IMR-90 (cell line): ENCODE data around the gene AGAP1. TPM values are rescaled to one million over a fixed set of nuclear protein-coding genes. Genes with fewer than 3 reads are reported as not detected.

ENCODE experiments used
- ATAC-seq: fragments of 200-7000 bp; cut with Tn5 transposase; 2 replicates; pipeline ENCODE4 v1.9.1; 2020; ENCODE audit warnings: low read depth, mild to moderate bottlenecking, moderate library complexity
- BruUV-seq: library from RNA; stranded (reverse); fragments of 400-500 nt; replicated peaks from 2 replicates; lab custom pipeline; 2021; lab: Mats Ljungman, UMichigan
- CTCF ChIA-PET: fragments of 300-600 bp; formaldehyde crosslinking; extraction: SDS; loops from one replicate; lab custom pipeline; 2021; ENCODE audit warnings: antibody characterized with exemption; lab: Yijun Ruan, JAX
- POLR2A ChIA-PET: fragments of 300-600 bp; sonication (Branson Sonifier 250); formaldehyde crosslinking; loops from one replicate; lab custom pipeline; 2022; ENCODE audit warnings: antibody characterized with exemption; ENCODE audit not compliant: unreplicated experiment; lab: Charles Lee
- DNase-seq: peaks from one replicate; pipeline ENCODE4 v3.0.0; 2013
- H2AFZ ChIP-seq: replicated peaks from 2 replicates; pipeline ENCODE3; 2013; ENCODE audit warnings: low read length, mild to moderate bottlenecking; ENCODE audit not compliant: poor library complexity
- H2AK5ac ChIP-seq: 2 replicates; pipeline ENCODE4 v1.6.1; 2013; ENCODE audit warnings: low read depth, low read length, inconsistent platforms
- H2AK9ac ChIP-seq: replicated peaks from 2 replicates; pipeline ENCODE3; 2013; ENCODE audit warnings: mild to moderate bottlenecking, low read depth, low read length, moderate library complexity; ENCODE audit not compliant: poor library complexity
- H2BK120ac ChIP-seq: 2 replicates; pipeline ENCODE4 v1.6.1; 2013; ENCODE audit warnings: low read depth, low read length, inconsistent platforms
- H2BK15ac ChIP-seq: 3 replicates; pipeline ENCODE4 v1.6.1; 2013; ENCODE audit warnings: low read depth, low read length, inconsistent platforms
- H2BK20ac ChIP-seq: 2 replicates; pipeline ENCODE4 v1.6.1; 2013; ENCODE audit warnings: low read depth, mild to moderate bottlenecking, inconsistent platforms, low read length, moderate library complexity
- H2BK5ac ChIP-seq: 2 replicates; pipeline ENCODE4 v1.6.1; 2013; ENCODE audit warnings: mild to moderate bottlenecking, low read depth, low read length, inconsistent platforms; ENCODE audit not compliant: poor library complexity, severe bottlenecking
- H3K14ac ChIP-seq: replicated peaks from 2 replicates; pipeline ENCODE4 v1.6.1; 2013; ENCODE audit warnings: low read depth, low read length, inconsistent platforms
- H3K18ac ChIP-seq: 2 replicates; pipeline ENCODE4 v1.6.1; 2013; ENCODE audit warnings: low read depth, low read length, control low read depth
- H3K23ac ChIP-seq: 2 replicates; pipeline ENCODE4 v1.6.1; 2013; ENCODE audit warnings: low read depth, low read length, inconsistent platforms
- H3K27ac ChIP-seq: 2 replicates; pipeline ENCODE4 v1.5.1; 2013; ENCODE audit warnings: mild to moderate bottlenecking, control low read depth, low read length; ENCODE audit not compliant: insufficient read depth
- H3K27me3 ChIP-seq: 2 replicates; pipeline ENCODE4 v1.6.1; 2013; ENCODE audit warnings: low read length; ENCODE audit not compliant: control insufficient read depth, insufficient read depth
- H3K36me3 ChIP-seq: 2 replicates; pipeline ENCODE4 v1.6.1; 2013; ENCODE audit warnings: low read length, mixed read lengths; ENCODE audit not compliant: control insufficient read depth, insufficient read depth
- H3K4ac ChIP-seq: 2 replicates; pipeline ENCODE4 v1.6.1; 2013; ENCODE audit warnings: low read depth, low read length, inconsistent platforms
- H3K4me1 ChIP-seq: 2 replicates; pipeline ENCODE4 v1.6.1; 2013; ENCODE audit warnings: low read length, mixed read lengths; ENCODE audit not compliant: control insufficient read depth, insufficient read depth
- H3K4me2 ChIP-seq: 2 replicates; pipeline ENCODE4 v1.6.1; 2013; ENCODE audit warnings: low read depth, mild to moderate bottlenecking, control low read depth, low read length, moderate library complexity
- H3K4me3 ChIP-seq: 2 replicates; pipeline ENCODE4 v1.5.1; 2013; ENCODE audit warnings: low read depth, mild to moderate bottlenecking, control low read depth, low read length, moderate library complexity; ENCODE audit not compliant: insufficient read depth
- H3K56ac ChIP-seq: 2 replicates; pipeline ENCODE4 v1.6.1; 2013; ENCODE audit warnings: low read length, inconsistent platforms; ENCODE audit not compliant: insufficient read depth; ENCODE audit errors: extremely low read depth
- H3K79me1 ChIP-seq, 2 experiments: 2 replicates each; pipeline ENCODE4 v1.6.1; 2013; ENCODE audit warnings: low read length in 2 of 2, inconsistent platforms in 1 of 2, low read depth in 1 of 2
- H3K9ac ChIP-seq: 2 replicates; pipeline ENCODE4 v1.6.1; 2013; ENCODE audit warnings: low read depth, low read length, control low read depth
- H3K9me1 ChIP-seq: 2 replicates; pipeline ENCODE4 v1.6.1; 2013; ENCODE audit warnings: low read length, inconsistent platforms; ENCODE audit not compliant: insufficient read depth
- H3K9me3 ChIP-seq: 2 replicates; pipeline ENCODE4 v1.6.1; 2013; ENCODE audit warnings: low read length; ENCODE audit not compliant: control insufficient read depth, insufficient read depth
- H4K20me1 ChIP-seq: 2 replicates; pipeline ENCODE4 v1.6.1; 2013; ENCODE audit warnings: low read length, inconsistent platforms; ENCODE audit not compliant: insufficient read depth
- H4K5ac ChIP-seq: 2 replicates; pipeline ENCODE4 v1.6.1; 2013; ENCODE audit warnings: mild to moderate bottlenecking, low read depth, low read length, control low read depth
- H4K8ac ChIP-seq, 2 experiments: 2 replicates each; pipeline ENCODE4 v1.6.1; 2013; ENCODE audit warnings: low read depth in 2 of 2, low read length in 2 of 2, control low read depth in 1 of 2, inconsistent platforms in 1 of 2
- H4K91ac ChIP-seq: 2 replicates; pipeline ENCODE4 v1.6.1; 2013; ENCODE audit warnings: low read depth, low read length, inconsistent platforms; ENCODE audit not compliant: insufficient read depth
- RCOR1 ChIP-seq: IDR thresholded peaks from 2 replicates; pipeline ENCODE4 v1.6.1; 2012; ENCODE audit warnings: mild to moderate bottlenecking, low read length, improper control_type of control experiment; ENCODE audit not compliant: insufficient replicate concordance
- WGBS, 2 experiments: methylation state at CpG; one replicate each; pipeline versions ENCODE4 v1.1.5 to v1.1.7; 2013; ENCODE audit warnings: missing lambda C conversion rate in 2 of 2; ENCODE audit not compliant: insufficient read length in 1 of 2; ENCODE audit errors: extremely low coverage in 2 of 2; 5-methylcytosine and 5-hydroxymethylcytosine counted together
- dilution Hi-C: fragments of 300-500 bp; cut with HindIII; formaldehyde crosslinking; loops from one replicate; pipeline ENCODE4 v1.14.3; 2018; ENCODE audit warnings: low sequenced_read_pairs; ENCODE audit not compliant: unreplicated experiment
- in situ Hi-C: fragments of 300-500 bp; cut with MboI; formaldehyde crosslinking; loops from 3 replicates; pipeline ENCODE4 v1.14.3; 2019; ENCODE audit warnings: low sequenced_read_pairs, inconsistent platforms, mixed read lengths
- intact Hi-C: fragments of 100-400 bp; cut with micrococcal nuclease; formaldehyde crosslinking; loops from 2 replicates; pipeline ENCODE4 v1.10.0; 2022
- polyA plus RNA-seq, 3 experiments: library from polyadenylated mRNA; depleted of rRNA; stranded (reverse); fragments of >200 nt; gene quantifications; 2 replicates each; pipeline ENCODE4 v1.2.3, GENCODE V29; 2012; ENCODE audit warnings: low replicate concordance in 1 of 3
- total RNA-seq: library from RNA; depleted of rRNA; stranded (reverse); fragments of >200 nt; gene quantifications from 2 replicates; pipeline ENCODE4 v1.2.3, GENCODE V29; 2012
- TF ChIP-seq, protein P1 (sequence below): fragments of 150-350 bp; IDR thresholded peaks from 2 replicates; pipeline ENCODE4 v1.6.1; 2016; ENCODE audit warnings: low read depth, mild to moderate bottlenecking, low read length, moderate library complexity, borderline replicate concordance

Gene AGAP1
- total and polyA plus RNA-seq, 2 of the 4 experiments (the other 2 are of a cell fraction), result 15.1 to 16.4 TPM

DNA sequence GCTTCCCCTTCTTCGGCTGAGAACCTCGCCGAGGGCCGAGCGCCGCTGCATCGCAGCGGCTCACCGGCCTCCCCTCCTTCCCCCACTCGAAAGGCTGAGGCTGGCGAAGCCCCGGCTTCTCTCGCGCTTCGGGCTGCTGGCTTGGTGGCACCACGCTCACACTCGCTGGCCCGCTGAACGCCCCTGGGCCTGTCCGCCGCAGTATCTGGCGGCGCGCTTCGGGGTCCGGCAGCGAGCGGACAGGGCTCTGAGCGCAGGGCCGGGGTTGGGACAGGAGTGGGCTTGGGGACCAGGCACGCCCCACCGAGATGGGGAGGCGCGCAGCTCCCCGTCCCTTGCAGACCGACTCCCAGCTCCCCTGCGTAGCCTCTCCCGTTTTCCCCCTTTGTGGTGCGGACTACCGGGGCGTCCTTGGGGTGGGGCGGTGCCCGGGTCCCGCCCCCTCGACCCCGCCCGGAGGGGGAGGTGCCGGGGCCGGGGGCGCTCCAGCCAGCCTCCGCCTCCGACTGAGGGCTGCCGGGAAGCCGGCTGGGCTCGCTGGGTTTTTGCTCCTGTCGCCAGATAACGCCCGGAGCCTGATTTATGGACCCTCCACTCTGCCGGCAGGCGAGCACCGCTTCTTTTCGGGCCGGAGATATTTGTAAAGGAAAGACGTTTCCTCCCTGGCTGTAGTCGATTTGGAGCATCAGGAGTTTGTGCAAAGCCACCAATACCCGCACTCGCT lies 670.5 kb downstream of the AGAP1 start:
- no TSS peak for BruUV-seq
- no peak overlapping the region for H4K91ac ChIP-seq
- no peak overlapping the region for H4K8ac ChIP-seq
- H2BK15ac ChIP-seq, result no peak overlapping the region
- H3K18ac ChIP-seq, result no peak overlapping the region
- peak overlapping the region; percentile 55; the same call in 1 of the 2 replicates for H3K4me2 ChIP-seq
- ATAC-seq (peak; percentile 7; the same call in 1 of the 2 replicates), DNase-seq (no peak)
- H2BK5ac ChIP-seq, result no peak overlapping the region
- H3K56ac ChIP-seq, result no peak overlapping the region
- H3K27ac ChIP-seq, result no peak overlapping the region
- no peak overlapping the region for H2BK20ac ChIP-seq
- no peak overlapping the region for H2AK9ac ChIP-seq
- H3K27me3 ChIP-seq, result peaks cover 99% of the 10 kb centered on the region
- no peaks in the 10 kb centered on the region; the same call in 1 of the 2 replicates for H3K9me1 ChIP-seq
- ChIA-PET POLR2A (no interaction called here), CTCF (interaction anchor here (0.7 kb wide), 1 partner anchor 721 kb away, joined by 3 read pairs; no protein-coding TSS in a partner anchor)
- H2AFZ ChIP-seq, result peak overlapping the region; percentile 75
- TF ChIP-seq, protein P1, sequence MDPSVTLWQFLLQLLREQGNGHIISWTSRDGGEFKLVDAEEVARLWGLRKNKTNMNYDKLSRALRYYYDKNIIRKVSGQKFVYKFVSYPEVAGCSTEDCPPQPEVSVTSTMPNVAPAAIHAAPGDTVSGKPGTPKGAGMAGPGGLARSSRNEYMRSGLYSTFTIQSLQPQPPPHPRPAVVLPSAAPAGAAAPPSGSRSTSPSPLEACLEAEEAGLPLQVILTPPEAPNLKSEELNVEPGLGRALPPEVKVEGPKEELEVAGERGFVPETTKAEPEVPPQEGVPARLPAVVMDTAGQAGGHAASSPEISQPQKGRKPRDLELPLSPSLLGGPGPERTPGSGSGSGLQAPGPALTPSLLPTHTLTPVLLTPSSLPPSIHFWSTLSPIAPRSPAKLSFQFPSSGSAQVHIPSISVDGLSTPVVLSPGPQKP, result no peak
- no peak for TF ChIP-seq RCOR1
- H4K20me1 ChIP-seq, result no peaks in the 10 kb centered on the region; the same call in none of the 2 replicates
- H4K5ac ChIP-seq, result no peak overlapping the region
- H3K79me1 ChIP-seq, result no peaks in the 10 kb centered on the region
- no peaks in the 10 kb centered on the region for H3K36me3 ChIP-seq
- H3K4me3 ChIP-seq, result peak overlapping the region; percentile 18; the same call in 1 of the 2 replicates
- peaks cover 2% of the 10 kb centered on the region; the same call in 1 of the 2 replicates for H3K4me1 ChIP-seq
- H3K9me3 ChIP-seq, result peaks cover 11% of the 10 kb centered on the region; the same call in 1 of the 2 replicates
- no peak overlapping the region for H2BK120ac ChIP-seq
- 1% methylated on average over 18 of the region's 67 CpGs; no CpG with 5 or more reads in 1 of the 2 experiments for WGBS, 2 experiments
- no peak overlapping the region for H3K14ac ChIP-seq
- intact Hi-C loops, result no loop called here
- dilution Hi-C loops, result no loop called here
- H3K23ac ChIP-seq, result no peak overlapping the region
- in situ Hi-C loops, result loop anchor here (25.0 kb wide), 1 partner anchor 552 kb away; no protein-coding TSS in a partner anchor
- H3K4ac ChIP-seq, result no peak overlapping the region
- no peak overlapping the region for H3K9ac ChIP-seq
- H2AK5ac ChIP-seq, result no peak overlapping the region
